SK-N-SH (cell line): ENCODE results near the gene DENND2D. TPM values are rescaled to one million over a fixed set of nuclear protein-coding genes. Genes with fewer than 3 reads are reported as not detected.
"Not testable (repeated sequence)": the region's sequence is repeated elsewhere in the genome, so short reads cannot be mapped to it uniquely, and the experiment has no call there.

Experiments
- CTCF ChIA-PET: fragments of 300-600, 350-600 bp; formaldehyde crosslinking; extraction: SDS; loops from one replicate; lab custom pipeline; 2021; lab: Yijun Ruan, JAX
- POLR2A ChIA-PET: fragments of 350-600 bp; sonication (Branson Sonifier 250); formaldehyde crosslinking; extraction: SDS; loops from one replicate; lab custom pipeline; 2020; ENCODE audit warnings: antibody characterized with exemption, inconsistent platforms; lab: Yijun Ruan, JAX
- DNase-seq: peaks from one replicate; pipeline ENCODE4 v3.0.0; 2012
- H2AFZ ChIP-seq: fragments of 200-600 bp; sonication (generic); 2 replicates; pipeline ENCODE4 v1.8.1; 2016; ENCODE audit warnings: antibody characterized with exemption, mild to moderate bottlenecking, low read depth
- H3F3A ChIP-seq: fragments of 200-600 bp; sonication (generic); replicated peaks from 2 replicates; pipeline ENCODE3; 2016; ENCODE audit warnings: antibody characterized with exemption, mild to moderate bottlenecking; ENCODE audit not compliant: insufficient read depth
- H3K27ac ChIP-seq, 2 experiments: fragments of 200-500 bp in 1 of 2; fragments of 200-600 bp in 1 of 2; sonication (Bioruptor generic) in 1 of 2; sonication (generic), shearing (Covaris generic) in 1 of 2; 2 replicates each; pipeline versions ENCODE4 v1.5.1 to v1.6.1; 2014 to 2016; ENCODE audit warnings: low read depth in 2 of 2, inconsistent platforms in 1 of 2, low read length in 1 of 2, mild to moderate bottlenecking in 1 of 2, mixed read lengths in 1 of 2
- H3K27me3 ChIP-seq: fragments of 200-600 bp; sonication (generic), shearing (Covaris generic); 2 replicates; pipeline ENCODE4 v1.6.1; 2016; ENCODE audit warnings: mixed run types; ENCODE audit not compliant: insufficient read depth
- H3K36me3 ChIP-seq, 2 experiments: fragments of 200-500 bp in 1 of 2; fragments of 200-600 bp in 1 of 2; sonication (Bioruptor generic) in 1 of 2; sonication (generic) in 1 of 2; replicated peaks in 1 of 2; 2 replicates each; pipeline versions ENCODE3 to v1.5.1; 2014 to 2016; ENCODE audit warnings: low read length in 1 of 2, mild to moderate bottlenecking in 1 of 2; ENCODE audit not compliant: insufficient read depth in 2 of 2, control insufficient read depth in 1 of 2
- H3K4me1 ChIP-seq, 2 experiments: fragments of 200-500 bp in 1 of 2; fragments of 200-600 bp in 1 of 2; sonication (Bioruptor generic) in 1 of 2; sonication (generic), shearing (Covaris generic) in 1 of 2; 2 replicates each; pipeline versions ENCODE4 v1.5.1 to v1.6.1; 2014 to 2016; ENCODE audit warnings: low read depth in 1 of 2, low read length in 1 of 2, mixed run types in 1 of 2; ENCODE audit not compliant: insufficient read depth in 2 of 2, control insufficient read depth in 1 of 2
- H3K4me2 ChIP-seq: fragments of 200-600 bp; sonication (generic), shearing (Covaris generic); 2 replicates; pipeline ENCODE4 v1.6.1; 2017; ENCODE audit warnings: mixed run types
- H3K4me3 ChIP-seq, 2 experiments: fragments of 200-500 bp in 1 of 2; fragments of 200-600 bp in 1 of 2; sonication (Bioruptor generic) in 1 of 2; sonication (generic), shearing (Covaris generic) in 1 of 2; 2 replicates each; pipeline versions ENCODE4 v1.5.1 to v1.8.1; 2014 to 2016; ENCODE audit warnings: low read depth in 2 of 2, inconsistent platforms in 1 of 2, low read length in 1 of 2, mild to moderate bottlenecking in 1 of 2, mixed read lengths in 1 of 2, moderate library complexity in 1 of 2
- H3K79me2 ChIP-seq: fragments of 200-600 bp; sonication (generic); 2 replicates; pipeline ENCODE4 v1.8.1; 2017; ENCODE audit warnings: mild to moderate bottlenecking; ENCODE audit not compliant: insufficient read depth
- H3K9ac ChIP-seq: fragments of 200-600 bp; sonication (generic); 2 replicates; pipeline ENCODE4 v1.6.1; 2017; ENCODE audit warnings: mixed run types
- H3K9me2 ChIP-seq: fragments of 200-600 bp; sonication (generic); 2 replicates; pipeline ENCODE4 v1.6.1; 2017; ENCODE audit warnings: mixed run types
- H3K9me3 ChIP-seq: fragments of 200-600 bp; sonication (generic); 2 replicates; pipeline ENCODE4 v1.6.1; 2017; ENCODE audit warnings: mixed run types, mild to moderate bottlenecking, moderate library complexity
- H4K20me1 ChIP-seq: fragments of 200-600 bp; sonication (generic); 2 replicates; pipeline ENCODE4 v1.6.1; 2017; ENCODE audit warnings: mild to moderate bottlenecking, mixed run types; ENCODE audit not compliant: insufficient read depth
- EP300 ChIP-seq, 2 experiments: IDR thresholded peaks; 2 replicates each; pipeline versions ENCODE4 v1.4.0 to v1.6.1; 2012; ENCODE audit warnings: borderline replicate concordance in 1 of 2, low read depth in 1 of 2, low read length in 1 of 2
- FOXM1 ChIP-seq: IDR thresholded peaks from 2 replicates; pipeline ENCODE4 v1.4.0; 2012; ENCODE audit warnings: low read depth, mild to moderate bottlenecking
- IRF3 ChIP-seq: fragments of 150-350 bp; IDR thresholded peaks from 2 replicates; pipeline ENCODE4 v1.6.1; 2016; ENCODE audit warnings: mild to moderate bottlenecking, low read depth, low read length
- JUND ChIP-seq: IDR thresholded peaks from 2 replicates; pipeline ENCODE4 v1.4.0; 2012
- NFIC ChIP-seq: IDR thresholded peaks from 2 replicates; pipeline ENCODE4 v1.4.0; 2012; ENCODE audit warnings: borderline replicate concordance
- NRF1 ChIP-seq: IDR thresholded peaks from 2 replicates; pipeline ENCODE4 v1.6.1; 2012; ENCODE audit warnings: low read depth, mild to moderate bottlenecking, low read length
- RFX5 ChIP-seq: IDR thresholded peaks from 2 replicates; pipeline ENCODE4 v1.6.1; 2012; ENCODE audit warnings: mild to moderate bottlenecking, improper control_type of control experiment, low read length
- SIN3A ChIP-seq: IDR thresholded peaks from 2 replicates; pipeline ENCODE4 v1.6.1; 2012; ENCODE audit warnings: low read depth, mild to moderate bottlenecking, low read length, moderate library complexity, borderline replicate concordance
- TCF12 ChIP-seq: IDR thresholded peaks from 2 replicates; pipeline ENCODE4 v1.4.0; 2012
- YY1 ChIP-seq: IDR thresholded peaks from 2 replicates; pipeline ENCODE4 v1.4.0; 2012; ENCODE audit warnings: low read depth, mild to moderate bottlenecking
- WGBS: methylation state at CpG from one replicate; pipeline ENCODE4 v1.1.6; 2017; ENCODE audit warnings: low lambda C conversion rate; 5-methylcytosine and 5-hydroxymethylcytosine counted together
- polyA plus RNA-seq, 3 experiments: library from polyadenylated mRNA; depleted of rRNA; stranded (reverse); fragments of >200 nt; gene quantifications; 2 replicates each; pipeline ENCODE4 v1.2.3, GENCODE V29; 2012
- TF ChIP-seq, protein P1 (sequence below): IDR thresholded peaks from 2 replicates; pipeline ENCODE4 v1.6.1; 2012; ENCODE audit warnings: mild to moderate bottlenecking, low read depth, low read length, moderate library complexity
- TF ChIP-seq, protein P2 (sequence below): fragments of 200-600 bp; sonication (generic); IDR thresholded peaks from 2 replicates; pipeline ENCODE4 v1.6.1; 2017; ENCODE audit warnings: antibody characterized with exemption, mild to moderate bottlenecking, moderate library complexity
- TF ChIP-seq, protein P3 (sequence below): IDR thresholded peaks from 2 replicates; pipeline ENCODE4 v1.4.0; 2012; ENCODE audit warnings: low read depth, borderline replicate concordance

DENND2D gene
- polyA plus RNA-seq, 1 of the 3 experiments (the other 2 are of a cell fraction), result 1.3 TPM

DNA sequence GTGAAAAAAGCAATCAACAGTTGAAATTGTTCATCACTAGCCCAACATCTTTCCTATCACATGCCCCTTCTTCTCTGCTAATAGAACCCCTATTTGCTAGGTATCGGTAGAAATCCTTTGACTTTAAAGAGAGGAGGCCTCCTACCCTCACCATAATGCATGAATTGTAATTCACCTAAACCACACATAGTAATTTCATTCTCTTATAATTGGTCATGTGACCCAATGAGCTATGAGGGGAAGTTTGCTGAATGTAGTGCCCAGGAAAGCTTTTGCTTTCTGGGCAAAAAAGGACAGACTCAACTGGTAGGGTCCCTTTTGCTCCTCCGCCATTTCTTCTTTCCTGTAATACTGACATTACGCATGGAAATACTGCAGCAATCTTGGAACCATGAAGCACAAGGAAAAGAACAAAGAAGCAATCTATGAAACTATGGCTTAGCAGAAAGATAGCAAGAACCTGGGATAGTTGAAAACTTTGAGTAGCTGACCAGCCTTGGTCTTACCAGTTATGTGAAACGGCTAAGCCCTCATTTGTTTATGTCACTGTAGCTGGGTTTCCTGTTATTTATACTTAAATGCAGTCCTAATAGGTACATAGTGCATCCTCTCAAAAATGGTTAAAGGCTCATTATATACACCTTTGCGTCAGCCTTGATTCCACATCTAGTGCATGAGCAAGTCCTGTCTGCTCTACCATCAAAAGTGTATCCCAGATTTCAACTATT, 16.9 kb upstream of the DENND2D start:
- peaks cover 0 to 3% of the 10 kb centered on the region in 2 experiments; a peak in 2 of 4 replicates for H3K4me1 ChIP-seq
- CTCF ChIA-PET, result interaction anchor here (0.6 to 10.2 kb wide), 2 partner anchors 45 to 186 kb away, joined by 3 to 161 read pairs; no protein-coding TSS in a partner anchor
- TF ChIP-seq NRF1, result no peak
- no peak for TF ChIP-seq TCF12
- TF ChIP-seq IRF3, result no peak
- TF ChIP-seq NFIC, result no peak
- TF ChIP-seq, protein P1, sequence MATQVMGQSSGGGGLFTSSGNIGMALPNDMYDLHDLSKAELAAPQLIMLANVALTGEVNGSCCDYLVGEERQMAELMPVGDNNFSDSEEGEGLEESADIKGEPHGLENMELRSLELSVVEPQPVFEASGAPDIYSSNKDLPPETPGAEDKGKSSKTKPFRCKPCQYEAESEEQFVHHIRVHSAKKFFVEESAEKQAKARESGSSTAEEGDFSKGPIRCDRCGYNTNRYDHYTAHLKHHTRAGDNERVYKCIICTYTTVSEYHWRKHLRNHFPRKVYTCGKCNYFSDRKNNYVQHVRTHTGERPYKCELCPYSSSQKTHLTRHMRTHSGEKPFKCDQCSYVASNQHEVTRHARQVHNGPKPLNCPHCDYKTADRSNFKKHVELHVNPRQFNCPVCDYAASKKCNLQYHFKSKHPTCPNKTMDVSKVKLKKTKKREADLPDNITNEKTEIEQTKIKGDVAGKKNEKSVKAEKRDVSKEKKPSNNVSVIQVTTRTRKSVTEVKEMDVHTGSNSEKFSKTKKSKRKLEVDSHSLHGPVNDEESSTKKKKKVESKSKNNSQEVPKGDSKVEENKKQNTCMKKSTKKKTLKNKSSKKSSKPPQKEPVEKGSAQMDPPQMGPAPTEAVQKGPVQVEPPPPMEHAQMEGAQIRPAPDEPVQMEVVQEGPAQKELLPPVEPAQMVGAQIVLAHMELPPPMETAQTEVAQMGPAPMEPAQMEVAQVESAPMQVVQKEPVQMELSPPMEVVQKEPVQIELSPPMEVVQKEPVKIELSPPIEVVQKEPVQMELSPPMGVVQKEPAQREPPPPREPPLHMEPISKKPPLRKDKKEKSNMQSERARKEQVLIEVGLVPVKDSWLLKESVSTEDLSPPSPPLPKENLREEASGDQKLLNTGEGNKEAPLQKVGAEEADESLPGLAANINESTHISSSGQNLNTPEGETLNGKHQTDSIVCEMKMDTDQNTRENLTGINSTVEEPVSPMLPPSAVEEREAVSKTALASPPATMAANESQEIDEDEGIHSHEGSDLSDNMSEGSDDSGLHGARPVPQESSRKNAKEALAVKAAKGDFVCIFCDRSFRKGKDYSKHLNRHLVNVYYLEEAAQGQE, result no peak
- TF ChIP-seq, protein P2, sequence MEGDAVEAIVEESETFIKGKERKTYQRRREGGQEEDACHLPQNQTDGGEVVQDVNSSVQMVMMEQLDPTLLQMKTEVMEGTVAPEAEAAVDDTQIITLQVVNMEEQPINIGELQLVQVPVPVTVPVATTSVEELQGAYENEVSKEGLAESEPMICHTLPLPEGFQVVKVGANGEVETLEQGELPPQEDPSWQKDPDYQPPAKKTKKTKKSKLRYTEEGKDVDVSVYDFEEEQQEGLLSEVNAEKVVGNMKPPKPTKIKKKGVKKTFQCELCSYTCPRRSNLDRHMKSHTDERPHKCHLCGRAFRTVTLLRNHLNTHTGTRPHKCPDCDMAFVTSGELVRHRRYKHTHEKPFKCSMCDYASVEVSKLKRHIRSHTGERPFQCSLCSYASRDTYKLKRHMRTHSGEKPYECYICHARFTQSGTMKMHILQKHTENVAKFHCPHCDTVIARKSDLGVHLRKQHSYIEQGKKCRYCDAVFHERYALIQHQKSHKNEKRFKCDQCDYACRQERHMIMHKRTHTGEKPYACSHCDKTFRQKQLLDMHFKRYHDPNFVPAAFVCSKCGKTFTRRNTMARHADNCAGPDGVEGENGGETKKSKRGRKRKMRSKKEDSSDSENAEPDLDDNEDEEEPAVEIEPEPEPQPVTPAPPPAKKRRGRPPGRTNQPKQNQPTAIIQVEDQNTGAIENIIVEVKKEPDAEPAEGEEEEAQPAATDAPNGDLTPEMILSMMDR, result no peak
- no peak for TF ChIP-seq RFX5
- H3F3A ChIP-seq, result no peaks in the 10 kb centered on the region
- H3K4me3 ChIP-seq, result no peak overlapping the region
- 81% methylated on average over 5 of the region's 5 CpGs for WGBS
- H3K36me3 ChIP-seq, result no peaks in the 10 kb centered on the region
- no peaks in the 10 kb centered on the region for H3K27me3 ChIP-seq
- no peak overlapping the region for H3K27ac ChIP-seq
- POLR2A ChIA-PET, result no interaction called here
- DNase-seq, result no peak
- no peaks in the 10 kb centered on the region for H3K9me2 ChIP-seq
- no peak overlapping the region for H3K4me2 ChIP-seq
- no peaks in the 10 kb centered on the region for H4K20me1 ChIP-seq
- H2AFZ ChIP-seq, result no peak overlapping the region
- H3K9me3 ChIP-seq, result no peaks in the 10 kb centered on the region
- no peaks in the 10 kb centered on the region for H3K79me2 ChIP-seq
- H3K9ac ChIP-seq, result no peak overlapping the region

- ChIA-PET POLR2A (no interaction called here), CTCF (interaction anchor here (10.2 kb wide), 1 partner anchor 186 kb away, joined by 161 read pairs; no protein-coding TSS in a partner anchor)
- no peak overlapping the region for H2AFZ ChIP-seq
- H3K27me3 ChIP-seq, result no peaks in the 10 kb centered on the region
- no peaks in the 10 kb centered on the region for H3K4me1 ChIP-seq
- H3K79me2 ChIP-seq, result no peaks in the 10 kb centered on the region
- no peaks in the 10 kb centered on the region for H3K9me3 ChIP-seq
- H3K9ac ChIP-seq, result no peak overlapping the region
- no peak overlapping the region for H3K27ac ChIP-seq
- H3K36me3 ChIP-seq, result no peaks in the 10 kb centered on the region
- no peak overlapping the region for H3K4me3 ChIP-seq
- H3F3A ChIP-seq, result no peaks in the 10 kb centered on the region
- no peak for DNase-seq
- H3K4me2 ChIP-seq, result no peak overlapping the region
- WGBS, result 58% methylated on average over 5 of the region's 5 CpGs
- no peaks in the 10 kb centered on the region for H3K9me2 ChIP-seq
- TF ChIP-seq, protein P3, sequence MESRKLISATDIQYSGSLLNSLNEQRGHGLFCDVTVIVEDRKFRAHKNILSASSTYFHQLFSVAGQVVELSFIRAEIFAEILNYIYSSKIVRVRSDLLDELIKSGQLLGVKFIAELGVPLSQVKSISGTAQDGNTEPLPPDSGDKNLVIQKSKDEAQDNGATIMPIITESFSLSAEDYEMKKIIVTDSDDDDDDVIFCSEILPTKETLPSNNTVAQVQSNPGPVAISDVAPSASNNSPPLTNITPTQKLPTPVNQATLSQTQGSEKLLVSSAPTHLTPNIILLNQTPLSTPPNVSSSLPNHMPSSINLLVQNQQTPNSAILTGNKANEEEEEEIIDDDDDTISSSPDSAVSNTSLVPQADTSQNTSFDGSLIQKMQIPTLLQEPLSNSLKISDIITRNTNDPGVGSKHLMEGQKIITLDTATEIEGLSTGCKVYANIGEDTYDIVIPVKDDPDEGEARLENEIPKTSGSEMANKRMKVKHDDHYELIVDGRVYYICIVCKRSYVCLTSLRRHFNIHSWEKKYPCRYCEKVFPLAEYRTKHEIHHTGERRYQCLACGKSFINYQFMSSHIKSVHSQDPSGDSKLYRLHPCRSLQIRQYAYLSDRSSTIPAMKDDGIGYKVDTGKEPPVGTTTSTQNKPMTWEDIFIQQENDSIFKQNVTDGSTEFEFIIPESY, result no peak
- TF ChIP-seq YY1 (no peak), SIN3A (no peak), JUND (no peak), NRF1 (no peak), EP300 (IDR thresholded peaks at IDR 0.05; ENCODE audit: borderline replicate concordance in 1 of 2, low read depth in 1 of 2, low read length in 1 of 2) (no peak), FOXM1 (no peak)
- no peaks in the 10 kb centered on the region for H4K20me1 ChIP-seq
Observed at GRCh38 chr1:111216751-111217150, 16.3 kb upstream of the DENND2D start.

DNA sequence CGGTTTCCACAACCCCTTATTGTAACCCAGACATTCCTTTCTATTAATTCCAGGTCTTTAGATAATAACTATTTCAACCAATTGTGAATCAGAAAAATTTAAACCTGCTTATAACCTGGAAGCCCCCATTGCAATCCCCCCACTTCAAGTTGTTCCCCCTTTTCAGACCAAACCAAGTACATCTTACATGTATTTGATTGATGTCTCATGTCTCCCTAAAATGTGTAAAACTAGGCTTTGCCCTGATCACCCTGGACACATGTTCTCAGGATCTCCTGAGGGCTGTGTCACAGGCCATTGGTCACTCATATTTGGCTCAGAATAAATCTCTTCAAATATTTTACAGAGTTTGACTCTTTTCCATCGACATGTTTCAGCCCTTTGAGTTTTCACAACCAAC, 14.8 kb upstream of the DENND2D start:
- H3K27ac ChIP-seq, H3K4me1 ChIP-seq, POLR2A ChIA-PET, H4K20me1 ChIP-seq, H3F3A ChIP-seq, H3K27me3 ChIP-seq, H2AFZ ChIP-seq, DNase-seq, H3K9me2 ChIP-seq, H3K9me3 ChIP-seq, H3K79me2 ChIP-seq, H3K4me2 ChIP-seq, H3K36me3 ChIP-seq, H3K9ac ChIP-seq, H3K4me3 ChIP-seq: not testable (repeated sequence)
- 63% methylated on average over 2 of the region's 2 CpGs for WGBS
- CTCF ChIA-PET, result interaction anchor here (0.7 to 10.2 kb wide), 4 partner anchors 8 to 379 kb away, joined by 3 to 161 read pairs (median 6); no protein-coding TSS in a partner anchor
